ENCODE data around the gene AKR1D1.

The AKR1D1 gene

GRCh38 chr7:138076196-138076595 lies at the start of gene AKR1D1:
TSS of gene AKR1D1 (plus strand) at chr7:138076459. CDS start at chr7:138076519, 60 bp downstream.
- TF ChIP-seq ZFX (IDR thresholded peaks at IDR 0.05) (no peak), CTCF (conservative IDR thresholded peaks at IDR 0.05) (no peak)
- H3K27ac ChIP-seq, result no peak within 1 kb of the TSS

- H3K27ac ChIP-seq, result no peak overlapping the region
- TF ChIP-seq ZFX (IDR thresholded peaks at IDR 0.05), result no peak
- TF ChIP-seq CTCF (conservative IDR thresholded peaks at IDR 0.05), result no peak
These were observed 49.2 kb upstream of the AKR1D1 start for GRCh38 chr7:138027100-138027499.

- TF ChIP-seq ZFX (IDR thresholded peaks at IDR 0.05) (no peak), CTCF (conservative IDR thresholded peaks at IDR 0.05) (no peak)
- no peak overlapping the region for H3K27ac ChIP-seq
These were observed 47.1 kb upstream of the AKR1D1 start for GRCh38 chr7:138029126-138029525.

GRCh38 chr7:138029941-138030340 lies 46.3 kb upstream of the AKR1D1 start:
- no peak overlapping the region for H3K27ac ChIP-seq
- TF ChIP-seq ZFX (IDR thresholded peaks at IDR 0.05), result no peak
- no peak for TF ChIP-seq CTCF (conservative IDR thresholded peaks at IDR 0.05)

GRCh38 chr7:138030679-138031351 lies 45.4 kb upstream of the AKR1D1 start:
- no peak overlapping the region for H3K27ac ChIP-seq
- TF ChIP-seq ZFX (IDR thresholded peaks at IDR 0.05), result no peak
- no peak for TF ChIP-seq CTCF (conservative IDR thresholded peaks at IDR 0.05)

- no peak for TF ChIP-seq CTCF (conservative IDR thresholded peaks at IDR 0.05)
- TF ChIP-seq ZFX (IDR thresholded peaks at IDR 0.05), result no peak
- H3K27ac ChIP-seq, result no peak overlapping the region
These were observed 44.1 kb upstream of the AKR1D1 start for GRCh38 chr7:138032186-138032585.

- TF ChIP-seq CTCF (conservative IDR thresholded peaks at IDR 0.05), result no peak
- TF ChIP-seq ZFX (IDR thresholded peaks at IDR 0.05), result no peak
- no peak overlapping the region for H3K27ac ChIP-seq
These were observed 43.5 kb upstream of the AKR1D1 start for GRCh38 chr7:138032770-138033169.

Measured in C4-2B (cell line).